Chondrocyte (in vitro differentiated cells): ENCODE data around the gene PADI6. TPM values are rescaled to one million over a fixed set of nuclear protein-coding genes. Genes with fewer than 3 reads are reported as not detected.

Source experiments
- DNase-seq: peaks from one replicate; pipeline ENCODE4 v3.0.0; 2021; ENCODE audit warnings: mixed read lengths, low spot score
- H3K27ac Mint-ChIP-seq: one replicate; pipeline ENCODE4 v1.8.0; 2021; ENCODE audit warnings: mild to moderate bottlenecking, moderate library complexity, mixed read lengths; ENCODE audit not compliant: unreplicated experiment
- H3K27me3 Mint-ChIP-seq: 2 replicates; pipeline ENCODE4 v1.8.0; 2021; ENCODE audit warnings: low read depth, mixed read lengths
- H3K36me3 Mint-ChIP-seq: 2 replicates; pipeline ENCODE4 v1.8.0; 2021; ENCODE audit warnings: low read depth, mixed read lengths
- H3K4me1 Mint-ChIP-seq: 2 replicates; pipeline ENCODE4 v1.8.0; 2021; ENCODE audit warnings: low read depth, mild to moderate bottlenecking, mixed read lengths
- H3K4me3 Mint-ChIP-seq: one replicate; pipeline ENCODE4 v1.8.0; 2021; ENCODE audit warnings: mild to moderate bottlenecking, moderate library complexity, mixed read lengths; ENCODE audit not compliant: unreplicated experiment
- H3K9me3 Mint-ChIP-seq: 2 replicates; pipeline ENCODE4 v1.8.0; 2021; ENCODE audit warnings: low read depth, mixed read lengths
- total RNA-seq: library from RNA; stranded (reverse); gene quantifications from 3 replicates; pipeline ENCODE4 v1.2.1, GENCODE V29; 2021
- TF ChIP-seq, protein P1 (sequence below): fragments of 200-600 bp; sonication (generic); IDR thresholded peaks from 2 replicates; pipeline ENCODE4 v1.5.0; 2021; ENCODE audit warnings: antibody characterized with exemption, mild to moderate bottlenecking, moderate library complexity

Gene PADI6
- total RNA-seq, 1 donor from 2014 or later = not detected

GRCh38 chr1:17432412-17432811 lies 60.4 kb downstream of the PADI6 start:
- H3K27ac Mint-ChIP-seq = no peak overlapping the region

DNA sequence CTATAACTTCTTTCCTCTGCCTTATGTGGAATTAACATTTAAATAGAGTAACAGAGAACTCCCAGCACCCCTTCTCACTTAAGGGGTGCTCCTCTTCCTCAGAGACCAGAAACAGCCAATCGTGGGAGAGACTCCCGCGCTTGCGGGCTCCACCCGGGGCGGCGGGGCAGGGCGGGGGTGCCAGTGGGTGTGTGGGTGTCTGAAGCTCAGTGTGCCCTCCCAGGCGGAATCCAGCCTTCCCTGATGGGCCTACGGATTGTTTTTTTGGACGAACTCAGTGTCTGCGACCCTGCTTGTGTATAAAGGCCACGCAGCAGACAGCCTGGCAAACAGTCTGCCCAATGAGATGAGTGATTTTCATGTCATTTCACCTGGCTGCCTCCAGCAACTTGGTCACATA lies 61.3 kb downstream of the PADI6 start:
- H3K9me3 Mint-ChIP-seq = no peaks in the 10 kb centered on the region
- no peak for DNase-seq
- H3K27me3 Mint-ChIP-seq = no peaks in the 10 kb centered on the region
- no peak overlapping the region for H3K27ac Mint-ChIP-seq
- TF ChIP-seq, protein P1, sequence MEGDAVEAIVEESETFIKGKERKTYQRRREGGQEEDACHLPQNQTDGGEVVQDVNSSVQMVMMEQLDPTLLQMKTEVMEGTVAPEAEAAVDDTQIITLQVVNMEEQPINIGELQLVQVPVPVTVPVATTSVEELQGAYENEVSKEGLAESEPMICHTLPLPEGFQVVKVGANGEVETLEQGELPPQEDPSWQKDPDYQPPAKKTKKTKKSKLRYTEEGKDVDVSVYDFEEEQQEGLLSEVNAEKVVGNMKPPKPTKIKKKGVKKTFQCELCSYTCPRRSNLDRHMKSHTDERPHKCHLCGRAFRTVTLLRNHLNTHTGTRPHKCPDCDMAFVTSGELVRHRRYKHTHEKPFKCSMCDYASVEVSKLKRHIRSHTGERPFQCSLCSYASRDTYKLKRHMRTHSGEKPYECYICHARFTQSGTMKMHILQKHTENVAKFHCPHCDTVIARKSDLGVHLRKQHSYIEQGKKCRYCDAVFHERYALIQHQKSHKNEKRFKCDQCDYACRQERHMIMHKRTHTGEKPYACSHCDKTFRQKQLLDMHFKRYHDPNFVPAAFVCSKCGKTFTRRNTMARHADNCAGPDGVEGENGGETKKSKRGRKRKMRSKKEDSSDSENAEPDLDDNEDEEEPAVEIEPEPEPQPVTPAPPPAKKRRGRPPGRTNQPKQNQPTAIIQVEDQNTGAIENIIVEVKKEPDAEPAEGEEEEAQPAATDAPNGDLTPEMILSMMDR = no peak
- H3K4me3 Mint-ChIP-seq = no peak overlapping the region
- peaks cover 8% of the 10 kb centered on the region for H3K36me3 Mint-ChIP-seq
- peaks cover 22% of the 10 kb centered on the region for H3K4me1 Mint-ChIP-seq

More at GRCh38 chr1:17432412-17432811, 60.4 kb downstream of the PADI6 start:
- TF ChIP-seq, protein P1 = no peak
- Mint-ChIP-seq H3K36me3 (peaks cover 10% of the 10 kb centered on the region), H3K27me3 (no peaks in the 10 kb centered on the region), H3K4me3 (no peak overlapping the region), H3K9me3 (no peaks in the 10 kb centered on the region), H3K4me1 (peaks cover 22% of the 10 kb centered on the region)
- no peak for DNase-seq

GRCh38 chr1:17434016-17434415 lies 62.0 kb downstream of the PADI6 start:
- Mint-ChIP-seq H3K4me3 (no peak overlapping the region), H3K27me3 (no peaks in the 10 kb centered on the region), H3K36me3 (peaks cover 5% of the 10 kb centered on the region), H3K27ac (no peak overlapping the region), H3K4me1 (peaks cover 22% of the 10 kb centered on the region), H3K9me3 (no peaks in the 10 kb centered on the region)
- no peak for DNase-seq
- TF ChIP-seq, protein P1 = no peak

DNA sequence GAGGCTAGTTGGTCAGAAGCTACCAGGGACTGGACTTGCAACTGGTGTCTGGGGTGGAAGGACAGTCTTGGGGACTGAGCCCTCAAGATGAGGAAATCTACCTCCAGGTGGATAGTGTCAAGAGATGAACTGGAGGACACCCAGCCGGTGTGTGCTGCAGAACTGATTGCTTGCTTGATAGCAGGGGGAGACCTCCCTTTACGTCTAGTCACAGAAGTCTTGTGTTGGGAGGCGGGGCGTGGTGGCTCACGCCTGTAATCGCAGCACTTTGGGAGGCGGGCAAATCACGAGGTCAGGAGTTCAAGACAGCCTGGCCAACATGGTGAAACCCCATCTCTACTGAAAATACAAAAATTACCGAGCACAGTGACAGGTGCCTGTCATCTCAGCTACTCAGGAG lies 62.6 kb downstream of the PADI6 start:
- Mint-ChIP-seq H3K27ac (no peak overlapping the region), H3K9me3 (no peaks in the 10 kb centered on the region), H3K4me1 (peaks cover 22% of the 10 kb centered on the region), H3K36me3 (peaks cover 2% of the 10 kb centered on the region), H3K27me3 (no peaks in the 10 kb centered on the region), H3K4me3 (no peak overlapping the region)
- TF ChIP-seq, protein P1 = no peak
- DNase-seq = no peak

DNA sequence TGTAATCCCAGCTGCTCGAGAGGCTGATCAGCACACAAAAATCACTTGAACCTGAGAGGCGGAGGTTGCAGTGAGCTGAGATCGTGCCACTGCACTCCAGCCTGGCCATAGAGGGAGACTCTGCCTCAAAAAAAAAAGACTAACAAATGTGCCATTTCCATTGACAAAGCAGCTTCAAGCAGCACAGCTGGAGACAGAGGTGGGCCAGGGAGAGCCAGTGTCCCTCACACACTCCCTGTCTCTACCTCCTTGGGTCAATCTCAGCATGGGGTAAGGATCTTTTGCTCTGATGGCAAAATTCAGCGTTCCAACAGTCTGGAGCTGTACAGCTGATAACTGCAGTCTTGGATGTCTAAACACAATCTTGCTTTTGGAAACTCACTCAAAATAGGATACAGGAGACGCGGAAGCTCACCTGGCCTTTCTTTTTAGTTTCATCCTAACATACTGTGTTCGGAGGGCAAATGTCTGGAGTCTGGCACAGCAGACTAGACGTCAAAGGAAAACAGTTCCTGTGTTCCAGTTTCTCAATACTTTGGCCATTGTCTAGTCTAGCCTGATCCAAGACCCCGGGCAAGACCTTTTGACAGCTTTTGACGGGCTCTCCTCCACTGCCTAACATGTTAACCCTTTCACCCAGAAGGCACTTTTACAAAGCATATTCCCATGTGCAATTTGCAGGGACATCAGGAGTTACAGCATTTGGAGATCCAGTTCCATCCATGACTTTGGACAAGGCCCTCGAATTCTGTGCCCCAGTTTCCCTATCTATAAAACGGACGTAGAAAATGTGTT lies 64.6 kb downstream of the PADI6 start:
- TF ChIP-seq, protein P1 = no peak
- Mint-ChIP-seq H3K36me3 (peaks cover under 1% of the 10 kb centered on the region), H3K27ac (peak overlapping the region; percentile 76), H3K4me1 (peaks cover 41% of the 10 kb centered on the region), H3K4me3 (peak overlapping the region; percentile 75), H3K27me3 (no peaks in the 10 kb centered on the region), H3K9me3 (no peaks in the 10 kb centered on the region)
- no peak for DNase-seq
